Activated CD8-positive, alpha-beta memory T cell treated with anti-CD3 and anti-CD28 coated beads, Interleukin-2, amount 50 U/mL, for 1 hour (primary cell): ENCODE results near the gene HADHA.
"Not testable (repeated sequence)": the region's sequence is repeated elsewhere in the genome, so short reads cannot be mapped to it uniquely, and the experiment has no call there.

Source experiments
- DNase-seq: peaks from one replicate; pipeline ENCODE4 v3.0.0-alpha.2; 2020; ENCODE audit errors: extremely low read depth

HADHA gene

GRCh38 chr2:26244309-26245230 is at the start of gene HADHA, which contains the start of gene HADHB:
Gene HADHA, minus strand, starts transcription at chr2:26244632. Its CDS starts 36 bp downstream, at chr2:26244596.
Gene HADHB, plus strand, starts transcription at chr2:26244939. Its CDS starts 9,316 bp downstream, at chr2:26254255.
- peak; percentile 59 for DNase-seq

GRCh38 chr2:26292646-26293045 is 48.2 kb upstream of the HADHA start:
- no peak for DNase-seq

- DNase-seq, result no peak
Observed at GRCh38 chr2:26290001-26290400, 45.6 kb upstream of the HADHA start.

GRCh38 chr2:26285931-26286330 is 41.5 kb upstream of the HADHA start:
- no peak for DNase-seq

GRCh38 chr2:26284132-26284531 is 39.7 kb upstream of the HADHA start:
- DNase-seq, result no peak

GRCh38 chr2:26283606-26284005 is 39.2 kb upstream of the HADHA start:
- no peak for DNase-seq

- DNase-seq, result no peak
Observed at GRCh38 chr2:26281226-26281625, 36.8 kb upstream of the HADHA start.

- no peak for DNase-seq
Observed at GRCh38 chr2:26279886-26280285, 35.5 kb upstream of the HADHA start.

GRCh38 chr2:26276484-26277227 is 32.2 kb upstream of the HADHA start:
- DNase-seq, result no peak

- DNase-seq, result no peak
Observed at GRCh38 chr2:26274058-26274613, 29.7 kb upstream of the HADHA start.

- no peak for DNase-seq
Observed at GRCh38 chr2:26273501-26273900, 29.1 kb upstream of the HADHA start.

GRCh38 chr2:26270373-26270772 is 25.9 kb upstream of the HADHA start:
- no peak for DNase-seq

GRCh38 chr2:26269571-26270158 is 25.2 kb upstream of the HADHA start:
- DNase-seq, result no peak

GRCh38 chr2:26268670-26269385 is 24.4 kb upstream of the HADHA start:
- not testable (repeated sequence) for DNase-seq

GRCh38 chr2:26268213-26268612 is 23.8 kb upstream of the HADHA start:
- DNase-seq, result no peak

GRCh38 chr2:26258836-26259235 is 14.4 kb upstream of the HADHA start:
- not testable (repeated sequence) for DNase-seq

GRCh38 chr2:26255759-26256384 is 11.4 kb upstream of the HADHA start:
- DNase-seq, result no peak

GRCh38 chr2:26251893-26252292 is 7.5 kb upstream of the HADHA start:
- DNase-seq, result no peak

- no peak for DNase-seq
Observed at GRCh38 chr2:26249625-26250024, 5.2 kb upstream of the HADHA start.

- DNase-seq, result no peak
Observed at GRCh38 chr2:26246818-26247217, 2.4 kb upstream of the HADHA start.

- DNase-seq, result no peak
Observed at GRCh38 chr2:26245810-26246209, 1.4 kb upstream of the HADHA start.
